Spinal cord (tissue), 10 donors: ENCODE results near the gene TMEM109. TPM values are rescaled to one million over a fixed set of nuclear protein-coding genes. Genes with fewer than 3 reads are reported as not detected.

Source experiments
- DNase-seq, 6 donors: peaks; one replicate each; pipeline versions ENCODE4 v3.0.0 to v3.0.0-alpha.2; 2013 to 2015; ENCODE audit warnings: low spot score in 6 of 6, low read depth in 4 of 6
- H3K27ac ChIP-seq: one replicate; pipeline ENCODE4 v1.5.1; 2013; ENCODE audit warnings: low read depth, low read length, control low read depth
- H3K27me3 ChIP-seq: one replicate; pipeline ENCODE4 v1.6.1; 2013; ENCODE audit warnings: low read length; ENCODE audit not compliant: control insufficient read depth, insufficient read depth
- H3K36me3 ChIP-seq: one replicate; pipeline ENCODE4 v1.6.1; 2013; ENCODE audit warnings: low read length; ENCODE audit not compliant: control insufficient read depth, insufficient read depth
- H3K4me1 ChIP-seq: one replicate; pipeline ENCODE4 v1.6.1; 2013; ENCODE audit warnings: low read length; ENCODE audit not compliant: control insufficient read depth, insufficient read depth
- H3K4me3 ChIP-seq: one replicate; pipeline ENCODE4 v1.5.1; 2013; ENCODE audit warnings: low read depth, low read length, control low read depth
- H3K9me3 ChIP-seq: one replicate; pipeline ENCODE4 v1.6.1; 2013; ENCODE audit warnings: low read length; ENCODE audit not compliant: control insufficient read depth, insufficient read depth
- WGBS: methylation state at CpG from one replicate; pipeline ENCODE4 v1.1.5; 2013; ENCODE audit warnings: missing lambda C conversion rate; ENCODE audit not compliant: insufficient coverage; 5-methylcytosine and 5-hydroxymethylcytosine counted together
- polyA plus RNA-seq, 2 donors: library from polyadenylated mRNA; unstranded; fragments of 120-200 nt; gene quantifications; one replicate each; pipeline ENCODE4 v1.2.1, GENCODE V29; 2013; ENCODE audit not compliant: insufficient read length in 2 of 2
- total RNA-seq, 2 donors: library from RNA; depleted of rRNA in 1 of 2; stranded (reverse); fragments of 120-200 nt in 1 of 2; fragments of >200 nt in 1 of 2; gene quantifications; one replicate each; pipeline versions ENCODE4 v1.2.3 to v1.2.4, GENCODE V29; 2013 to 2014
- donor health status: healthy.

TMEM109 gene
- total and polyA plus RNA-seq, 4 donors = 33.5 to 44.7 (median 37.3) TPM

DNA sequence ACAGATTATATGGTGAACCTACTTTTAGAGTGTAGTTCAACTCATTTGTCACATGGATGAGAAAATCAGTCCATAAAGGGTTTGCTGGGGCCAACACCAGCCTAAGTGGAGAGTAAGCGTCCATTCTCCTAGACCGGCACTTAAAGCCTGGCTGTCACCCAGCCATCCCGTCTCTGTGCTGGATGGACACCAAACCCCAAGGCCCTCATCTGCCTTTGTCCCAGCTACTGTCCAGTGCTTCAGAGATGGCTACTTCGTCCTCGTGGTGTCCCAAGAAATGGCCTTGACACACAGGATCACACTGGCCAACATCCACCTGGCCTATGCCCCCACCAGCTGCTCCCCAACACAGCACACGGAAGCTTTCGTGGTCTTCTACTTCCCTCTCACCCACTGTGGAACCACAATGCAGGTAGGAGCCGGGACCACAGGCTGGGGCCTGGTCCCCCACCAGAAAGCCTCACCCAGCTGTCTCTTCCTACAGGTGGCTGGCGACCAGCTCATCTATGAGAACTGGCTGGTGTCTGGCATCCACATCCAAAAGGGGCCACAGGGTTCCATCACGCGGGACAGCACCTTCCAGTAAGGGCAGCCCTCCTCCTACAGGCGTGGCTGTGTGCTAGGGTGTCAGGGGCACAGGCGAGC lies 43.1 kb upstream of the TMEM109 start:
- Histone ChIP-seq H3K27me3 (no peaks in the 10 kb centered on the region), H3K4me3 (no peak overlapping the region), H3K27ac (peak overlapping the region; percentile 13), H3K4me1 (peaks cover 41% of the 10 kb centered on the region), H3K9me3 (no peaks in the 10 kb centered on the region), H3K36me3 (peaks cover 12% of the 10 kb centered on the region)
- no peak for DNase-seq
- 80% methylated on average over 13 of the region's 13 CpGs for WGBS

DNA sequence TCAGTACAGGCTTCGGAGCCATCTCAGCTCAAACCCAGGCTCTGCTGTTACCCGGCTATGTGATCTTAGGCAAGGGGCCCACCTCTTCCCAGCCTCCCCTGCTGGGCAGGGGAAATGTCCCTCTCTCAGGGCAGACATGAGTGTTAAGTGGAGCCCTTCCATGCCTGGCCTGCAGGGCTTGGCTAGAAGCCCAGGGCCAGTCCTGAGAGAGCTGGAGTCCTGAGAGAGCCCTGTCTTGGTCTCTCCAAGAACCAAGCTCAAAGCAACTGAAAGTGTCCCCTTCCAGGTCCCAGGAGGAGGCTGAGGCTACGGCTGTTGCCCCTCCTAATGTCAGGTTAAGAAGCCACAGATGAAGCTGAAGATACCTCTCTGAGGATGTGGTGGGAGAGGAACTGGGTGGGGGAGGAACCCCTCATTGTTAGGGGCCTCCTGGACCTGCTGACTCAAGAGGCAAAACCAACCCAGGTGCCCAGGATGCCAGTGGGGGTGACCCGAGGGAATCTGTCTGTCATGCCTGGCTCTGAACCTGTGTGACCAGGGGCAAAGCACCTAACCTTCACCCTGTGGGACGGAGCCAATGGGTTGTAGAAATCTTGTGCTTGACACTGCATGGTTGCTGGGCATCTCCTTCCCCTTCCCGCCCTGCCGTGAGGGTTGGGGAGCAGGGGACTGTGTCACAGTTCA lies 42.4 kb upstream of the TMEM109 start:
- no peaks in the 10 kb centered on the region for H3K27me3 ChIP-seq
- peaks cover 41% of the 10 kb centered on the region for H3K4me1 ChIP-seq
- 73% methylated on average over 6 of the region's 7 CpGs for WGBS
- H3K27ac ChIP-seq = peak overlapping the region; percentile 13
- H3K9me3 ChIP-seq = no peaks in the 10 kb centered on the region
- H3K36me3 ChIP-seq = peaks cover 14% of the 10 kb centered on the region
- H3K4me3 ChIP-seq = no peak overlapping the region
- peak in 1 of 6 donors; percentile 52 for DNase-seq

DNA sequence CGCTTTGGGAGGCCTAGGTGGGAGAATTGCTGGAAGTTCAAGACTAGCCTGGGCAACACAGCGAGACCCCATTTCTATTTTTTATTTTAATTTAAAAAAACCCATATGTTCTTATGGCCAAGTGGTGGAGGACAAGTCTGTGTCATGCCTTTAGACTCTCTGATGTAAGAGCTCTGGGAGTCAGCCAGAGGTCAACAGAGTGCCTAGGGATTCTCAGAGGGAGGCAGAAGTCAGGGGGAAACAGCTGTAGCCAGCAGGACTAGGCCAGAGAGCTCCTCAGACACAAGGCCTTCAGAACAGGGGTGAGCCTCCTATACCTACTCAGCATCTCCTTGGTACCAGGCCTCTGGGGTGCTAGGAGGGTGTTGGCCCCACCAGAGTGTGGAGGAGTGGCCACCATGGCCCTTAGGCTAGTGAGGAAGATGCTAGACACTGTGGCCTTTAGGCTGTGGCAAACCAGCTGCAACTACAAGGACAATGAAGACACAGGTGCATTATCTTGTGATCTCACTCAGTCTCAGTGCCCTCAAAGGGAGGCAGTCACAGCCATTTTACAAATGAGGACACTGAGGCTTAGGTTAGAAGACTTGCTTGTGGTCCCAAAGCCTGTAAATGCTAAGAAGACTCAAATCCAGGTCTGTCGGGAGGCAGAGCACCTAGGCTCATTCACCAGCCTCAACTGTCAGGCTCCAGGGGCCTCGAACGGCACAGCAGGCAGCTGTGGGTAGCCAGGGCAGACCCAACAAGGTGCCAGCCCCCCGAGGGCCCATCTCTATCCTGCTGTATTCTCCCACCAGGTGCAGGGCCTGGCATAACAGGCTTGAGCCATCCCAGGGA lies 41.6 kb upstream of the TMEM109 start:
- Histone ChIP-seq H3K27ac (peak overlapping the region; percentile 6), H3K36me3 (peaks cover 14% of the 10 kb centered on the region), H3K4me1 (peaks cover 36% of the 10 kb centered on the region), H3K9me3 (no peaks in the 10 kb centered on the region), H3K4me3 (no peak overlapping the region), H3K27me3 (no peaks in the 10 kb centered on the region)
- WGBS = 87% methylated on average over 4 of the region's 6 CpGs
- DNase-seq = peak in 1 of 6 donors; percentile 23

DNA sequence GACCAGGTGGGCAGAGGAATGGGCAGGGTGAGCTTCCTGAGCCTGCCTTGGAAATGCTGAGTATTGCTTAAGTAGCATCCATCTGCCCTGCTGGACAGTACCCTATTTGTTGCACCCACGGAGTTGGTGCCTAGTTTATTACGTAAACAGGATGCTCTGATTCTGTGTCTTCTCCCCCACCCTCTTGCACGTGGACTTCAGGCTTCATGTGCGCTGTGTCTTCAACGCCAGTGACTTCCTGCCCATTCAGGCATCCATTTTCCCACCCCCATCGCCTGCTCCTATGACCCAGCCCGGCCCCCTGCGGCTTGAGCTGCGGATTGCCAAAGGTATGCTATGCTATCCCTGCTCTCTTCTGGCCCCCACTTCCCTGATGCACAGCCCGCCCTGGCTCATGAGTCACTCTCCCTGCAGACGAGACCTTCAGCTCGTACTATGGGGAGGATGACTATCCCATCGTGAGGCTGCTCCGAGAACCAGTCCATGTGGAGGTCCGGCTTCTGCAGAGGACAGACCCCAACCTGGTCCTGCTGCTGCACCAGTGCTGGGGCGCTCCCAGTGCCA lies 40.9 kb upstream of the TMEM109 start:
- H3K27ac ChIP-seq = no peak overlapping the region
- peaks cover 32% of the 10 kb centered on the region for H3K4me1 ChIP-seq
- H3K9me3 ChIP-seq = no peaks in the 10 kb centered on the region

DNA sequence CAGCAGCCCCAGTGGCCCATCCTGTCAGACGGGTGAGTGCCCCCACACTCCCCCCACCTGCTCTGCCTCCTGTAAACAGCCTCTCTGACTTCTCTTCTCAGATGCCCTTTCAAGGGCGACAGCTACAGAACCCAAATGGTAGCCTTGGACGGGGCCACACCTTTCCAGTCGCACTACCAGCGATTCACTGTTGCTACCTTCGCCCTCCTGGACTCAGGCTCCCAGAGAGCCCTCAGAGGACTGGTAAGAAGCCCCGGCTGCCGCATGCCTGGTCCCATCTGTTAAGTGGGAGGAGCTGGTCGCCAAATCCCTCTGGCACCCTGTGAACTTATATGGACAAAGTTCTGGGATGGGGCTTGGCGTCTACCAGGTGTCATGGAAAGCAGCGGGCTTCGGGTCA lies 40.4 kb upstream of the TMEM109 start:
- peaks cover 32% of the 10 kb centered on the region for H3K4me1 ChIP-seq
- H3K36me3 ChIP-seq = peaks cover 14% of the 10 kb centered on the region
- no peak overlapping the region for H3K27ac ChIP-seq

More for the DNA sequence above, 40.9 kb upstream of the TMEM109 start:
- WGBS = 68% methylated on average over 16 of the region's 16 CpGs
- Histone ChIP-seq H3K4me3 (no peak overlapping the region), H3K36me3 (peaks cover 14% of the 10 kb centered on the region), H3K27me3 (no peaks in the 10 kb centered on the region)
- no peak for DNase-seq

DNA sequence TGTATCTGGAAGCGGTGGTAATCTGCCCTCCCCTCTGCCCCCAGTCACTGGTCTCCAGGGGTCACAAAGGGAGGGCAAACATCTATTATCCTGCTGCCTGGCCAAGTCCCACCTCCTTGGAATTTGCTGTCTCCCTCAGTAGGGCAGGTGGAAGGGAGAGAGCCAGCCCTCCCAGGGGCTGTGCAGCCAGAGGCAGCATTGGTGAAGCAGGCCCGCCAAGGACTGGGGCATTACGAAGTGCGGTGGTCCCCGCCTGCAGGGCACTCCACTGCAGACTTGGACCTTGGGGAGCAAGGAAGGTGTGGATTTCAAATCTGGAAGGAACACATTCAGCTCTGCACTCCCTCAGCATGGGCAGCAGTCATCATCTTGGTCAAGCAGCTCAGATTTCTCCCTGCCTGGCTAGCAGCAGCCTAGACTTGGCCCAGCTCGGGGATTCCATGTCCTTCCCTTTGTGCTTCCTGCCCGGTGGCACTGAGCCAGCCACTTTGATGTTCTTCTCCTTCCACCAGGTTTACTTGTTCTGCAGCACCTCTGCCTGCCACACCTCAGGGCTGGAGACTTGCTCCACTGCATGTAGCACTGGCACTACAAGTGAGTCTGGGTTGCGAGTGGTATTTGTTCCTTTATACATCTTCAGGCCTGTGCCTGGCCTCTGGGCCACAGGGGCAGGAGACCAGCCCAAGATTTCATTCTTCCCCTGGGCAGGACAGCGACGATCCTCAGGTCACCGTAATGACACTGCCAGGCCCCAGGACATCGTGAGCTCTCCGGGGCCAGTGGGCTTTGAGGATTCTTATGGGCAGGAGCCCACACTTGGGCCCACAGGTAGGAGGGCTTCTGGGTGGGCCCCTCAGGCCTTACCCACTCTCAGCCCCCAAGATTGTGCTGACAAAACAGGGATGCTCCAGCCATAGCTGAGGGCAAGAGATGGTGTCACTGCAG lies 39.3 kb upstream of the TMEM109 start:
- Histone ChIP-seq H3K27ac (no peak overlapping the region), H3K4me1 (peaks cover 28% of the 10 kb centered on the region)
- WGBS = 99% methylated on average over 12 of the region's 13 CpGs

More for the DNA sequence above, 40.4 kb upstream of the TMEM109 start:
- 91% methylated on average over 7 of the region's 12 CpGs for WGBS
- DNase-seq = no peak
- H3K9me3 ChIP-seq = no peaks in the 10 kb centered on the region
- no peak overlapping the region for H3K4me3 ChIP-seq
- H3K27me3 ChIP-seq = no peaks in the 10 kb centered on the region

DNA sequence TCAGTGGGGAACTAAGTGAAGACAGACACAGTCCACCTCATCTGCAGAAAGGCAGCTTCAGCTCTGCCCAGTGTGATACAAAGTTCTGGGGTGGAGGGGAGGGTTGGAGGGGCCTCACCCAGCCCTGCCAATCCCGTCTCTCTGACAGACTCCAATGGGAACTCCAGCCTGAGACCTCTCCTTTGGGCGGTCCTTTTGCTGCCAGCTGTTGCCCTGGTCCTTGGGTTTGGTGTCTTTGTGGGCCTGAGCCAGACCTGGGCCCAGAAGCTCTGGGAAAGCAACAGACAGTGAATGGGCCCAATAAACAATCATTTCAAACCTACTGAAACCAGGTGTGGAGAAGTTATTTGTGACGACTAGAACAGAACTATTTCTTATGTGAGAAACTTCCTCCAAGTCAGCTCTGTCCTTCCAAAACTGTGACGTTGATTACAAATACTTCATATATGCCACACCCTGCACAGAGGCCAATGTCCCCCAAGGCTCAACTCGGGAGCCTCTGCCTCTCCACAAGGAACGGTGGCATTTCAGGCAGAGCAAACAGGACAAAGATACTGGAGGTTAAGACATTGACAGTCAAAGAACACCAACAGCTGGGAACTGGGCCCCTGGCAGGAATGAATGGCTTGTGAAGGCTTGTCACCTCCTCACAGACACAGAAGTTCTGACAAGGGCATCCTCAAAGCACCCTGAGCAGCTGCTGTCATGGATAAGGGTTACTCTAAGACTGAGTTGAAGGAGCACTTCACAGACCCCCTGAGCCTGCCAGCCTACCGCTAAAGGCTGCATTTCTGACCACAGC lies 38.4 kb upstream of the TMEM109 start:
- H3K36me3 ChIP-seq = peaks cover 17% of the 10 kb centered on the region
- WGBS = 98% methylated on average over 5 of the region's 7 CpGs
- H3K27me3 ChIP-seq = no peaks in the 10 kb centered on the region
- H3K9me3 ChIP-seq = no peaks in the 10 kb centered on the region
- no peak for DNase-seq
- H3K4me3 ChIP-seq = no peak overlapping the region
- H3K27ac ChIP-seq = no peak overlapping the region
- H3K4me1 ChIP-seq = peaks cover 28% of the 10 kb centered on the region

More for the DNA sequence above, 39.3 kb upstream of the TMEM109 start:
- no peaks in the 10 kb centered on the region for H3K9me3 ChIP-seq
- DNase-seq = no peak
- H3K4me3 ChIP-seq = no peak overlapping the region
- H3K36me3 ChIP-seq = peaks cover 14% of the 10 kb centered on the region
- no peaks in the 10 kb centered on the region for H3K27me3 ChIP-seq

DNA sequence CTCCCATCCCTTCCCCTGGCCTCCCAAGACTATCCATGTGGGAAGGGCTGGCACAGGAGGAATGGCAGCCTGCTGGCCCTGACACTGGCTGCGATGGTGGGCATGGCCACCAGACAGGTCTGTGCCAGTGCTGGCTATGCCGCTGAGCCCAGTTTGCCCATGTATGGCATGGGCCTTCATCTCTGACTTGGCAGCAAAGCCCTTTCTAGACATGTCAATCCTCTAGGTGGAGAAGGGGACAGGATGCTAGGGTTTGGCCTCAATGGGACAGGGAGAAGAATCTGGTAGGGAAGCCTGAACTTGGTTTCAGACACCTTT lies 37.8 kb upstream of the TMEM109 start:
- DNase-seq = no peak
- Histone ChIP-seq H3K27me3 (no peaks in the 10 kb centered on the region), H3K9me3 (no peaks in the 10 kb centered on the region), H3K4me1 (peaks cover 26% of the 10 kb centered on the region), H3K27ac (no peak overlapping the region), H3K4me3 (no peak overlapping the region), H3K36me3 (peaks cover 19% of the 10 kb centered on the region)
- 93% methylated on average over 2 of the region's 2 CpGs for WGBS
